ENCODE results near the gene TBC1D1.

Gene TBC1D1

GRCh38 chr4:38161208-38162113, 270.6 kb downstream of the TBC1D1 start:
- in situ Hi-C loops (cut with HindIII; ENCODE audit: low sequenced_read_pairs), result no loop called here

DNA sequence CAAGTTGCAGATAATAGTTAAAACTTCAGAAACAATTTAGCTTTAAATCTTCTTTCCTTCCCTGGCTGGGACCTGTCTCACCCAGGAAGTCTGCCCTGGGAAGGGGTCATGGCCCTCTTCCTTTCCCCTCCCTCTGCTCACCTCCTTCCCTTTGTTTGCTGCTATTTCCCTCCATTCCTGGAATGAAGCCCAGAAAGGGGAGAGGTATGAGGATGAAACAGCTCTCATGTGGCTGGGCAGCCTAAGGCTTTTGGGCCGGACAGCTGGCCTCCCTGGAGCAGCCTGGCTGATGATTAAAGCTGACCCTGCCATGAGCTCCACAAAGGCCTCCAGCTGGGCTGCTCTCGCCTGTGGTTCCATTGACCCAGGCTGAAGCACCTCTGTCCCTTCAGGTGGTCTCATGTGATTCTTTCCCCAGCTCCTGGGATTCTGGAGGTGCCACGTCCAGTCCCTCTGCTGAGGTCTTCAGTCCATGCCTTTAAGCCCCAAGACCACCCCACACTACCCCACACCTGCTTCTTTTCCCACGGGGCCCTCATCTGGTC, 271.4 kb downstream of the TBC1D1 start:
- in situ Hi-C loops (cut with HindIII; ENCODE audit: low sequenced_read_pairs), result no loop called here

DNA sequence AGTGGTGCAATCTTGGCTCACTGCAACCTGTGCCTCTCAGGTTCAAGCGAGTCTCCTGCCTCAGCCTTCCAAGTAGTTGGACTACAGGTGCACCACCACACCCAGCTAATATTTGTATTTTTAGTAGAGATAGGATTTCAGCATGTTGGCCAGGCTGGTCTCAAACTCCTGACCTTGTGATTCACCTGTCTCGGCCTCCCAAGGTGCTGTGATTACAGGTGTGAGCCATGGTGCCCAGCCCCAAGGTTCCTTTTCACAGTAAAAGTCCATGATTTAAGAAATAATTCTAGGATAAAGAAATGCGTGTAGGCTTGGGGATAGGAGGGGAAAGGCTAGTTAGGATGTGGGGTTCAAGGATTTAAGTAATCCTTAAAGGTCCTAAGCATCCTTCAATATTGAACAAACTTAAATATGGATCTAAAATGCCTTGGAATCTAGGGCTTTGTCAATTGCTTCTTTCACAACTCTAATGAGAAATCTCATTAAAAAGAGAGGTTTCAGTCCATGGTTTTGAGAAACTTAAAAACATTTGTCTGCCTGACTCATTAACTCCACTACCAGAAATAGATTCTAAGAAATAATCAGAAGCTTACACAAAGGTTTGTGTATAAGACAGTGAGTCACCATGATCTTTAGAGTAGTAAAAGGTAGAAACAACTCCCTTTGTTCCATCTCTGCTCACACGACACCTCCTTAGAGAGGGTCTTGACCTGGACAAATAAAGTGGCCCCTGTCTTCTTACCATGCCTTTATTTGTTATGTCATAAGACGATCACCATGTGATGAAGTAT, 272.5 kb downstream of the TBC1D1 start:
- in situ Hi-C loops (cut with HindIII; ENCODE audit: low sequenced_read_pairs), result no loop called here

- in situ Hi-C loops (cut with HindIII; ENCODE audit: low sequenced_read_pairs), result no loop called here
These were observed 273.5 kb downstream of the TBC1D1 start for GRCh38 chr4:38164346-38164745.

GRCh38 chr4:38166082-38166481, 275.2 kb downstream of the TBC1D1 start:
- in situ Hi-C loops (cut with HindIII; ENCODE audit: low sequenced_read_pairs), result no loop called here

GRCh38 chr4:38166768-38167167, 275.9 kb downstream of the TBC1D1 start:
- in situ Hi-C loops (cut with HindIII; ENCODE audit: low sequenced_read_pairs), result no loop called here

DNA sequence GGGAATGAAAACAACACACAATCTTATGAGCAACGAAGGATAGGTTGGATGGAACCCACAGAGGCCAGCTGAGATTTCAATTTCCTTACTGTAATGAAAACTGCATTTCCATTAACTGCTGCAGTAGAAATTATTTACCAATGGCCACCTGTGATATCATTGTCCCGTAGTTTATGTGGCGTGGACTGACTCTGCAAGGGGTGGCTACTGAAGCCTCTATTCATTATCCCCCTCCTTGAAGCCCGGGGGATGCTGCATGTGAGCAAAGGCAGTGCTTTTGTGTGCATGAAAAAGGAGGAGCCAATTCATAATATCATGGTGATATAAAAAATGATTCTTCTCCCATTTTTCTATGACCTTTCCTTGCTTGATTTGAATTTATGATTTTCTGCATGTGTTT, 277.1 kb downstream of the TBC1D1 start:
- in situ Hi-C loops (cut with HindIII; ENCODE audit: low sequenced_read_pairs), result no loop called here

DNA sequence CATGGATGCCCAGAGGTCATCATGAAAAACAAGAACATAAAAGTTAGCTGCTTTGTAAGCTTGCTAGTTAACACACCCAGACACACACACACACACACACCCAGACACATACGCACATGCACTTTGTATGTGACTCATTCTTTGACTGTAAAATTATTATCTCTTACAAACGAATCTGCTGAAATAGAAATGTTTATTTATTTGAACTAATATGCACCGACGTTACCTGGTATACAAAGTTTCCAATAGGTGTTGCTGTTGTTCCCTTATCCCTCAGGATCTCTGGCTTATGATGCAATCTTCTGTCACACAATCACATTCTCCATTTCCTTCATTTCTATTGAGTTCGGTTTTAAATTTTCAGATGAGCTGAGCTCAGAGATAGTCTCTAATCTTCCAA, 278.6 kb downstream of the TBC1D1 start:
- in situ Hi-C loops (cut with HindIII; ENCODE audit: low sequenced_read_pairs), result no loop called here

DNA sequence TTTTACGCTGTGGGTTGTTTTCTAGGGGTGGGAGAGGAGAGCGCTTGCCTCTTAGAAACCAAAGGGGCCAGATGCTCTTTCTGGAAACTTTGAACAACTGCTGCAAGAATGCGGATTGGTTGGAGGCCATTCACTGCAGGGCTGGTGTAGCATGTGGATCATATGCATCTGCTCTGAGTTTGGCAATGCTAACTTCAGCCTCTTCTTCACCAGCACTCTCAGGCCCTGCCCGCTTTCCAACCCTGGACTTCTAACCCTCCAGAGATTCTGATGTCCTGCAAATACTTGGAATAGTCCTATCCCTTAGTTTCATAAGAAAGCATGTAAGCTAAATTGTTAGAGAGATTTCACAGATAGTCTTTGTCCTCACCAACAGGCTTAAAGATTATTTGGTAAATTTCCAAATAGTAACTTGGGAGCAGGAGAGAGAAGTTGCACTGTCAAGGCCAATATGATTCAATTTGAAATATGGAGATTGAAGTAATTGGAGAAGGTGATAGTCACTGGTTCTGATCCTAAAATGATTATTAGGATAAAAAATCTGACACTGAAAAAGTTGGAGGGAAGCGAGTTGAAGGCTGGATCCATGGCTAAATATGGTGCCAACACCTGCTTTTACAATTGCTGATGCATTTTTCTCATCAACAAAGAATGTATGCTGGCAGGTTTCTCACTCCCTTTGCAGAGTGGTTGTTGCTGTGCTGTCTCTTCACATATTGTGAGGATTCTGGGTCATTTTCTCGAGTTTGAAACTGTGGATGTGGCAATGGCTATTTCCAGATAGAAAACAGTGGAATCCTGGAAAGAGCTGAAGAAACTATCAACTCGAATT, 279.7 kb downstream of the TBC1D1 start:
- in situ Hi-C loops (cut with HindIII; ENCODE audit: low sequenced_read_pairs), result no loop called here

- in situ Hi-C loops (cut with HindIII; ENCODE audit: low sequenced_read_pairs), result no loop called here
These were observed 281.2 kb downstream of the TBC1D1 start for GRCh38 chr4:38172078-38172477.

DNA sequence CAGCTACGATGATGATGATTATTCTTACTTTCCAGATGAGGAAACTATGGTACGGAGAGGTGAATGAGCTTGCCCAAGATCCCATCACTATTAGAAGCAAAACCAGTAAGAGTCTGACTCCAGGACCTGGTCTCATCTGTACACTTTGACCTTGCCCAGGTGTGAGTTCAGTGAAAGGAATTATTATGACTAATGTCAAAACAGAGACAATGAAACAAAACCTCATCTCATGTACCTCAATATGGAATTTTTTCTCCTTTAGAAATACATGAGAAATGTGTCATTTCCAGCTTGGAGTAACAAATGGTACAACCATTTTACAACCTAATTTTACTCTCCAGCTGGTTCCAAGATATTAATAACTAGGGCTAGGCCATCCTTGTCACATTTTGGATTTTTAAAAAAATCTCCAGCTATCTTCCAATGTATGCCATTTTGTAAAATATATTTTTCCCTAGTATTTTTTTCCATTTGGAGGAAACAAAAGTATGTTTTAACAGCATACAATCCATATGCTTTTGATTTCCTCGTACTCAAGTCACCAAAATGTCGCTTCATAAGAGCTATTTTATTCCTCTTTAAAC, 283.1 kb downstream of the TBC1D1 start:
- in situ Hi-C loops (cut with HindIII; ENCODE audit: low sequenced_read_pairs), result no loop called here

DNA sequence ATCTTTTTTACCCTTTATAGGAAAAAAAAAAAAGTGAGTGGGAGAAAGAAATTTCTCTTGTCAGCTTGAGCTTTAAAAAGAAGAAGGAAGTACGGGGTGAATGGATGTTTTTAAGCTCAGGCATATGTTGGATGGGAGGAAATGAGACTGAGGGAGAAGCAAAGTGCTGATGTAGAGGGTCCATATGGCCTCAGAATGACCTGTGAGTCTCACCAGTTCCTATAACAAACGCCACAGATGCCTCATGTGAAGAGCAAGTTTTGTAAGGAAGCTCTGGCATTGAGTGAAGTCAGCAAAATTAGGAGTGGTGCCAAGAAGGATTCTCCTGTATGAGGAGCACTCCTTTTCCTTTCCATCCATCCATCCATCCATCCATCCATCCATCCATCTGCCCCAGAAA, 283.9 kb downstream of the TBC1D1 start:
- in situ Hi-C loops (cut with HindIII; ENCODE audit: low sequenced_read_pairs), result no loop called here

- in situ Hi-C loops (cut with HindIII; ENCODE audit: low sequenced_read_pairs), result no loop called here
These were observed 285.3 kb downstream of the TBC1D1 start for GRCh38 chr4:38176165-38176564.

GRCh38 chr4:38177035-38177546, 286.2 kb downstream of the TBC1D1 start:
- in situ Hi-C loops (cut with HindIII; ENCODE audit: low sequenced_read_pairs), result no loop called here

DNA sequence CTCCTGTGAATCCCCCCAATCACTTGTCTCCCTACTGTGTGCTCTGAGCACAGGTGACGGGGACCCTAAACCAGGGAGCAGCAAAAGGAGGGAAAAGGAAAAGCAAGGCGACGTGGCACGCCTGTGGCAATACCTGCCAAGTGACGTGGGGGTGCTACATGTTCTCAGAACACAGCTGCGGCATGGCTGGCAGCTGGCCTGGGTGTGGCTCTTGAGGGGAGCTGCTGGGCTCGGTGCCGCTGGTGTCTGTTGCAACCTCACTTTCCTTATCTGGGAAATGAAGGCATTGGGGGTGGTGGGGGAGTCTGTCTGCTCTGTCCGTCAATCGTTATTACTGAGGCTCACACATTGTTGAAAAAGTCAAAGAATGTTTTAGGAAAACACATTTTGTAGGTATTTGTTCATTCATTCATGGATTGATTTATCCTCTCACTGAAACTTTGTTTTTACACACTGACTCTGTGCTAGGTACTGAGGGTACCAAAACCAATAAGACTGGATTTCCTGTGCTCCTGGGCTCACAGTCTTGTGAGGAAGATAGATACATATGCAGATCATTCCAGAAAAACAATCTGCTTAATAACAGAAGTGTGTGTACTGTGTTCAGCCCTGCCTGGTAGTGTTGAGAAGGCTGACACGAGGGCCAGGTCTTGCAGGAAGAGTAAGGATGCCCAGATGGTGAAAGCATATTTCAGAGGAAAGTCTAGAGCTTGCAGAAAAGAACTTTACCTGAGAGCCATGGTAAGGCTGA, 286.9 kb downstream of the TBC1D1 start:
- in situ Hi-C loops (cut with HindIII; ENCODE audit: low sequenced_read_pairs), result no loop called here

DNA sequence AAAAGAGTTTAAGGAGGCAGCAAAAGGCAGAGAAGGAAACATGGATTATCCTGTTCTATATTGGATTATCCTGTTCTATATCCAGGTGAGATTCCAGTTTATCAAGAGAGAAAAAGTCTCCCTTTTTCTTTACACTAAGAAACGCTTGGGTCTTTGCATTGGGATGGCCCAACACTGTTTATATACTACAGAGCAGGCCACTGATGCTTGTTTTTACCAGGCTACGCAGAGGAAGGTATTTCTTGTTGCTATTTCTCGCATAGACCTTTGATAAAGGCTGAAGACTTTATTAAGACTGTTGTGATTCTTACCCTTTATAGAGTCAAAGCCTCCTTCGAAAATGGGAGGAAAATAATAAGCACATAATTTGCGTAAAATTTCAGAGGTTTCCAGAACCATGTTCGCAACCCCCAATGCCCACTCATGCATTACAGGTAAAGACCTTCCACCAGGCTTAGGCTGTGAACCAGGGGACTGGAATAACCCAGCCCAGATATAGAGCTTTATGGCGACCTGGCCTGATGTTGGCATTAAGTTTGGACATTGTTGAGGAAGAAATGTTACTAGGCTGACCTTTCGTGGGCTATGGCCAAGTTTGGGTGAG, 287.6 kb downstream of the TBC1D1 start:
- in situ Hi-C loops (cut with HindIII; ENCODE audit: low sequenced_read_pairs), result no loop called here

- in situ Hi-C loops (cut with HindIII; ENCODE audit: low sequenced_read_pairs), result no loop called here
These were observed 288.9 kb downstream of the TBC1D1 start for GRCh38 chr4:38179690-38180377.

DNA sequence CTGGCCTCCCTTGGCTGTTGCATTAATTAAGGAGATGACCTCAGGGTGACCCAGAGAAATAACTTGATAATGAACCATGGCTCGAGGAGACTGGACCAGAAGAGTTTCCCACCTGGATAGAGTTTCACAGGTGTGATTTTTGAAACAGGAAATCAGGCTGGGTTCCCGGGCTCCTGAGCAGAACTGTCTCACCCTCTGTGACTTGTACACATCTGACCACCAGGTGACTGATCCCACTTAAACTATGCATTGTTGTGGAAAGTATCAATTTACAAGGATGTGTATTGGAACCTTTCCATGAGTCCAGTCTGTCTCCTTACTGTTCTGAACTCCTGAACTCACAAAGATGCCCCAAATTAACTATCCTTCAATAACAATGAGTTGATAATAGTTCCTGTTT, 289.6 kb downstream of the TBC1D1 start:
- in situ Hi-C loops (cut with HindIII; ENCODE audit: low sequenced_read_pairs), result no loop called here

GRCh38 chr4:38181286-38181685, 290.4 kb downstream of the TBC1D1 start:
- in situ Hi-C loops (cut with HindIII; ENCODE audit: low sequenced_read_pairs), result no loop called here
